Nephron progenitor cell (in vitro differentiated cells): Measurements from ENCODE around the gene FGGY.

Experiments
- DNase-seq: peaks from one replicate; pipeline ENCODE4 v3.0.0; 2021
- H3K27ac Mint-ChIP-seq: 2 replicates; pipeline ENCODE4 v1.8.0; 2021; ENCODE audit warnings: mild to moderate bottlenecking, moderate library complexity, mixed read lengths
- H3K27me3 Mint-ChIP-seq: 2 replicates; pipeline ENCODE4 v1.8.0; 2021; ENCODE audit warnings: mild to moderate bottlenecking, low read depth, mixed read lengths; ENCODE audit not compliant: poor library complexity
- H3K36me3 Mint-ChIP-seq: 2 replicates; pipeline ENCODE4 v1.8.0; 2021; ENCODE audit warnings: low read depth, mixed read lengths
- H3K4me1 Mint-ChIP-seq: 2 replicates; pipeline ENCODE4 v1.8.0; 2021; ENCODE audit warnings: mixed read lengths
- H3K4me3 Mint-ChIP-seq: 2 replicates; pipeline ENCODE4 v1.8.0; 2021; ENCODE audit warnings: mild to moderate bottlenecking, moderate library complexity, mixed read lengths
- H3K9me3 Mint-ChIP-seq: 2 replicates; pipeline ENCODE4 v1.8.0; 2021; ENCODE audit warnings: mild to moderate bottlenecking, moderate library complexity, mixed read lengths
- TF ChIP-seq, protein P1 (sequence below): fragments of 200-600 bp; sonication (generic); IDR thresholded peaks from 2 replicates; pipeline ENCODE4 v1.5.0; 2021; ENCODE audit warnings: antibody characterized with exemption

The FGGY gene

DNA sequence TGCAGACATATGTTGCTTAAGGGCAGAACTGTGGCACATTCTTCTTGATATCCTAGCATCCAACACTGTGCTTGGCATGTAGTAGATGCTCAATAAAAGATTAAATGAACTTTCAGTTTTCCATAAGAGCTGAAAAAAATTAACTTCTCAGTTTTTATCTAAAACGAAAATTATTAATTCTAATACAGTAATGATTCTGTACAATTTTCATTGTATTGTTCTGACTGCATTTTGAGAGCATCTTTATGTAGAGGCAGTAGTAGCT lies 46.6 kb downstream of the FGGY start:
- Mint-ChIP-seq H3K27me3 (no peaks in the 10 kb centered on the region), H3K4me1 (peaks cover 30% of the 10 kb centered on the region), H3K36me3 (peaks cover 9% of the 10 kb centered on the region), H3K9me3 (no peaks in the 10 kb centered on the region), H3K27ac (no peak overlapping the region), H3K4me3 (no peak overlapping the region)
- TF ChIP-seq, protein P1, sequence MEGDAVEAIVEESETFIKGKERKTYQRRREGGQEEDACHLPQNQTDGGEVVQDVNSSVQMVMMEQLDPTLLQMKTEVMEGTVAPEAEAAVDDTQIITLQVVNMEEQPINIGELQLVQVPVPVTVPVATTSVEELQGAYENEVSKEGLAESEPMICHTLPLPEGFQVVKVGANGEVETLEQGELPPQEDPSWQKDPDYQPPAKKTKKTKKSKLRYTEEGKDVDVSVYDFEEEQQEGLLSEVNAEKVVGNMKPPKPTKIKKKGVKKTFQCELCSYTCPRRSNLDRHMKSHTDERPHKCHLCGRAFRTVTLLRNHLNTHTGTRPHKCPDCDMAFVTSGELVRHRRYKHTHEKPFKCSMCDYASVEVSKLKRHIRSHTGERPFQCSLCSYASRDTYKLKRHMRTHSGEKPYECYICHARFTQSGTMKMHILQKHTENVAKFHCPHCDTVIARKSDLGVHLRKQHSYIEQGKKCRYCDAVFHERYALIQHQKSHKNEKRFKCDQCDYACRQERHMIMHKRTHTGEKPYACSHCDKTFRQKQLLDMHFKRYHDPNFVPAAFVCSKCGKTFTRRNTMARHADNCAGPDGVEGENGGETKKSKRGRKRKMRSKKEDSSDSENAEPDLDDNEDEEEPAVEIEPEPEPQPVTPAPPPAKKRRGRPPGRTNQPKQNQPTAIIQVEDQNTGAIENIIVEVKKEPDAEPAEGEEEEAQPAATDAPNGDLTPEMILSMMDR, result no peak
- DNase-seq, result no peak

- Mint-ChIP-seq H3K27me3 (peaks cover 4% of the 10 kb centered on the region), H3K4me3 (no peak overlapping the region), H3K36me3 (peaks cover 9% of the 10 kb centered on the region), H3K27ac (no peak overlapping the region), H3K9me3 (no peaks in the 10 kb centered on the region), H3K4me1 (peaks cover 28% of the 10 kb centered on the region)
- no peak for DNase-seq
- TF ChIP-seq, protein P1, result no peak
Observed at GRCh38 chr1:59345221-59345620, 48.3 kb downstream of the FGGY start.

DNA sequence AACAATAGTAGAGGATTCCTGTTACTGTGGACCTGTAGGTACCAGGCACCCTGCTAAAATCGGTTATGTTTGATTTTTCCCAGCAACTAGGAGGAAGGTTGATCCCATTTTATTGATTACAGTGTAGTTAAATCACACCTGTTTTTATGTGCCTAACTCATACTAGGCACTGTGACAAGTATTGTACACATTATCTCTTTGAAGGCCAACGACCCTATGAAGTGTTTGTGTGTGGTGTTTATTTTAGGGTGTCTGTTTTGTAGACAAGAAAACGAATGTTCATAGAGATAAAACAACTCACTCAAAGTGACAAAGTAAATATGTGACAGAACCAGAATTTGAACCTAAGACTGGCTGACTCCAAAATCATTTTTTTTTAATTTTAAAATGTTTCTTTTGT lies 49.5 kb downstream of the FGGY start:
- H3K36me3 Mint-ChIP-seq, result peaks cover 9% of the 10 kb centered on the region
- H3K9me3 Mint-ChIP-seq, result no peaks in the 10 kb centered on the region
- no peak overlapping the region for H3K4me3 Mint-ChIP-seq
- peaks cover 34% of the 10 kb centered on the region for H3K4me1 Mint-ChIP-seq
- TF ChIP-seq, protein P1, result no peak
- H3K27me3 Mint-ChIP-seq, result peaks cover 4% of the 10 kb centered on the region
- no peak overlapping the region for H3K27ac Mint-ChIP-seq
- DNase-seq, result no peak

GRCh38 chr1:59349101-59349500 lies 52.2 kb downstream of the FGGY start:
- H3K27me3 Mint-ChIP-seq, result peaks cover 4% of the 10 kb centered on the region
- TF ChIP-seq, protein P1, result no peak
- no peak for DNase-seq
- peaks cover 9% of the 10 kb centered on the region for H3K36me3 Mint-ChIP-seq
- no peak overlapping the region for H3K27ac Mint-ChIP-seq
- no peak overlapping the region for H3K4me3 Mint-ChIP-seq
- H3K4me1 Mint-ChIP-seq, result peaks cover 31% of the 10 kb centered on the region
- H3K9me3 Mint-ChIP-seq, result no peaks in the 10 kb centered on the region

- Mint-ChIP-seq H3K4me3 (no peak overlapping the region), H3K27ac (no peak overlapping the region), H3K9me3 (no peaks in the 10 kb centered on the region), H3K4me1 (peaks cover 45% of the 10 kb centered on the region), H3K27me3 (peaks cover 8% of the 10 kb centered on the region), H3K36me3 (peaks cover 9% of the 10 kb centered on the region)
- TF ChIP-seq, protein P1, result no peak
- no peak for DNase-seq
Observed at GRCh38 chr1:59350521-59350920, 53.6 kb downstream of the FGGY start.

DNA sequence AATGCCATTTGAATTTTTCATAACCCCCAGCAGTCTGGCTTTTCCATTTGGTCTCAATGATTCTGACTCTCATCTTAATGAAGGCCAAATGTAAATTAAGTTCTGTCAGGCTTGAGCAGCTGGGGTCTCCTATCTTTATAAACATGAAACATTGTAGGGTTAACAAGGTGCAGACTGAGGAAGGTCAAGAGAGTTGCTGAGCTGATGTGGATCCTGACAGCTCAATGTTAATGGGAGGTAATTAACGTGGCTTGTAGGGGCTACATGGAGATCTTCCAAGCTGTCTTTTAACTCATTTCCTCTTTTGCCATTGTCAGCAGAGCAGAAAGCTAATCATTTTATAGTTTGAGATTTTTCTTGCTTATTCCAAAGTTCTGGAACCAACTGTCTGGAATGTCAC lies 55.2 kb downstream of the FGGY start:
- no peaks in the 10 kb centered on the region for H3K36me3 Mint-ChIP-seq
- no peak overlapping the region for H3K4me3 Mint-ChIP-seq
- H3K27me3 Mint-ChIP-seq, result peaks cover 8% of the 10 kb centered on the region
- TF ChIP-seq, protein P1, result no peak
- no peak for DNase-seq
- H3K9me3 Mint-ChIP-seq, result no peaks in the 10 kb centered on the region
- peaks cover 47% of the 10 kb centered on the region for H3K4me1 Mint-ChIP-seq
- peak overlapping the region; percentile 16 for H3K27ac Mint-ChIP-seq
